HG02981 (cell line): ENCODE results near the gene CSMD2.

Source experiments
- ATAC-seq: cut with Tn5 transposase; IDR thresholded peaks from one replicate; pipeline ENCODE4 v1.9.1; 2021; ENCODE audit warnings: mild to moderate bottlenecking, moderate library complexity; ENCODE audit not compliant: unreplicated experiment

CSMD2 gene

DNA sequence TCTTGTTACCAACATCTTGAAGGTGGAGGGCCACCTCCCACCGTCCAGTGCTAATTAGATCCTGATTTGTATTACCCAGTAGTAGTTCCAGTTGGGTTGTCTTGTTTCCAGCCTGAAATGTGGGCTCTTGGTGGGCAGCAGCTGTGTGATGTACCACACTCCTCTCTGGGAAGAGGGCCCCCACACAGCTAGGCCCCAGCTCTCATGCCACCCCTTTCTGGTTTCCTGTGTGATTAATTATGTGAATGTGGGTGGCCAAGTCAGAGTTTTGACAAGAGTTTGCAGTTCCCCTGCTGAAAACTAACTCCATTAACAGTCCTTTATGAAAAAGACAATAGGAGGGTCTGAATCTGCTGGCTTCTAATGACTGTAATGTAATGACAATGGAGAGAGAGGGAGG lies 297.3 kb downstream of the CSMD2 start:
- no peak for ATAC-seq

DNA sequence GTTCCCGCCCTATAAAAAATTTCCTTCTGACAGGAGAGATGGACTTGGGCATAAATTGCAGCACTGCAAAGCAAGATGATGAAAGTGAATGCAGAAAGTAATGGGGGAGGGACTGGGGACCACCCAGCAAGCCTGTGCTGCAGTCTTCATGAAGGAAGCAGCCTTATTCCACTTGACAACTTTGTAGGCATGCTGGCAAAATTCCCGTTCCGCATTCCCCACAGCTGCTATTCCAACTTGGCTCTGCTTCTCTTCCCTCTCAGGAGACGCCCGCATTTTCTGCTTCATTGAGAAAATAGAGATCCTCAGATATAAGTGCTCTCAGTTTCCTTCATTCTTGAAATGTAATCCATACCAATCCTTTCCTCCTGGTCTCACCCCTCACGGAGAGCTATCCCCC lies 298.7 kb downstream of the CSMD2 start:
- no peak for ATAC-seq

DNA sequence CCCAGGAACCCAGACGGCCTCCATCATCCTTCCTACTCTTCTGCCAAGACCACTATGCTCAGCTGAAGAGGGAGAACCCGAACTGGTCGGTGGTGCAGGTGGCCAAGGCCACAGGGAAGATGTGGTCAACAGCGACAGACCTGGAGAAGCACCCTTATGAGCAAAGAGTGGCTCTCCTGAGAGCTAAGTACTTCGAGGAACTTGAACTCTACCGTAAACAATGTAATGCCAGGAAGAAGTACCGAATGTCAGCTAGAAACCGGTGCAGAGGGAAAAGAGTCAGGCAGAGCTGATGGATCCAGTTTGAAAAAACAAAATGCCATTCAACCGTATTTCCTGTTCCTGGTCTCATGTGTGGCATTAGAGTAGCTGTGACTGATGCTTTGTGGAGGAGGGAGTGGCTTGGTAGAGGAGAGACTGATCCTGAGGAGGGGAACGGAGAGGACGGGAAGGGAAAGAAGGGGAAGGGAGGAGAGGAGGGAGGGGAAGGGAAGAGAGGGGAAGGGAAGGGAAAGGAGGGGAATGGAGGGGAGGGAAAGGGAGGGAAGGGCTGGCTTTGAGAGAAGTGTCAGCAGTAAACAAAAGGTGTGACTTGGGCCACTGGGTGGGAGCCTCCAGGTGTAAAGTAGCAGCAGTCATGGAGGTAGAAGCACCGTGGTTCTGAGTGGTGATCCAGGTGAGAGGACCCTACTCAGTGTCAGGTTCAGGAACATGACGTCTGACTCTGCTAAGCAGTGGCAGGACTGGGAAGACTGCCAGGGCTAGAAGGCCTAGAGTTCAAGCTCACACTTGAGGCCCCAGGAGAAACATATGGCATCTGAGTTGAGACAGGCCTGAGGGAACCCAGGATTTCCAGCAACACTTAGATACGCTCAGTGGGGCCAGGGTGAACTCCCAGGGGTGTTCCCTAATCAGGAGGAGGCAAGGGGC lies 300.3 kb downstream of the CSMD2 start:
- no peak for ATAC-seq

DNA sequence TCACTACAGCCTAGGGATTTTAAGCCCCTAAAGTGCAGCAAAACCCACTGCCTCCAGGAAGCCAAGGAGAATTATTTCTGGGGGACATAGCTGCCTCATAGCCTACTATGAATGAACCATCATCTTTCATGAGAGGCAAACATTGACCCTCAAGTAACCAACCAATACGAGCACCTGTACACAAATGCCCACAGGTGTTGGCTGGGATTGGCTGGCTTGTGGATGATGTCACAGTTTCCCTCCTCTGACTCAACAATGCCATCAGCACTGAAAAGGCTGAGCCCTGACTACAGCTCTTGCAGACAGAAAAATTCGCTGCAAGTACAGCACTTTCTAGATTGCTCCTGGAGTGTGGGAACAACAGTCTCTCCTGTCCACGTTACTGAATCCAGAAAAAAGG lies 301.3 kb downstream of the CSMD2 start, which contains the start of gene HMGB4:
TSS of gene HMGB4 (plus strand) at position 301 of the 400 bp plus-strand sequence. CDS start 113 bp downstream, outside the sequence.
- ATAC-seq: no peak

DNA sequence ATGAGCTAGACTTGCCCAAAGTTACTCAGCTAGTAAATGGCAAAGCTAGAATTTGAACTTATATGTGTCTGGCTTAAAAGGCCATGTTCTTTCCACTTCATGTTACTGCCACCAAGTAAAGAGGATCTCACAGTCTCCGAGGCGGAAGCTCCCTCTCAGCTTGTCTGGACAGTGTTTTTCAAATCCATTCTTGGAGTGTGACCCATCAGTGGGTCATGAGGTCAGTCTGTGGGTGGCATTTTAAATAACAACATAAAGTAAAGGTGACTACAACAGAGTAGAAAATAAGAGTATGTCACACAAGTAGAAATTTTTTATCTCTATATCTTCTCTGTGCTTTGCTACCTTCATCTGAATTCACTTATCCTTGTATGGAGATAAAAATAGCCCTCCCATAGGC lies 304.4 kb downstream of the CSMD2 start:
- no peak for ATAC-seq

DNA sequence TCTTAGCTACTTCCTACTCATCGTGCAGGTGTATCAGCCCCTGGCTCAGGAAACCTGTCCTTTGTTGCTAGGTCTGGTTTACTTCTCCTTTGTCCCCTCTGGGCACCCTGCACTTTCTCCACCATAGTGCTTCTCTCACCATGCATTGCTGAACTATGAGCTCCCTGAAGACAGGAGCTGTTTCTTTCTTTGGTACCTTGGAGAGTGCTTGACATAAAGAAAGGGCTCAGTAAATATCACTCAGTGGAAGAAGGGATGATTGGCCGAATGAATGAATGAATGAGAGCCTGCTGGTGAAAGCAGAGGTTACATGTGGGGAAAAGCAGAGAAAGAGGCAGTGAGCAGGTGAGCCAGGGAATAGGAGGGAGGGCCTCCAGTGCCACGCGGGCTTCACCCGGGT lies 310.9 kb downstream of the CSMD2 start:
- no peak for ATAC-seq

DNA sequence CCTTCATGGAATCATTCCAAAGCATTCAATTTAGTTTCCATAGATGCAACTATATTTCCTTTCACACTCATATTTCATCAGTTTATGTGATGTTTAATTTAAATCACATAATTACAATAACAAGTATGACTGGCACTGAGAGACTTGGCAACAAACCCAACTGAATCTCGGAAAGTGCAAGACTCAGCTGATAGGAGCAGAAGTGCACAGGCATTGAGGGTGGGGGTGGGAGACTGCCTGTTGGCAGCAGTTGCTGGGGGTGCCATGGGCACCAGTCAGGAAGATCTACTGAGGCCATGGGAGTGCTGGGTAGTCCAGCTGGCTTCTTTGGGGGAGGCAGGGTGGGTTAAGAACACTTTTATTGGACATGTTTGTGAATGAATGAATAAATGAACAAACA lies 311.6 kb downstream of the CSMD2 start:
- ATAC-seq: no peak

DNA sequence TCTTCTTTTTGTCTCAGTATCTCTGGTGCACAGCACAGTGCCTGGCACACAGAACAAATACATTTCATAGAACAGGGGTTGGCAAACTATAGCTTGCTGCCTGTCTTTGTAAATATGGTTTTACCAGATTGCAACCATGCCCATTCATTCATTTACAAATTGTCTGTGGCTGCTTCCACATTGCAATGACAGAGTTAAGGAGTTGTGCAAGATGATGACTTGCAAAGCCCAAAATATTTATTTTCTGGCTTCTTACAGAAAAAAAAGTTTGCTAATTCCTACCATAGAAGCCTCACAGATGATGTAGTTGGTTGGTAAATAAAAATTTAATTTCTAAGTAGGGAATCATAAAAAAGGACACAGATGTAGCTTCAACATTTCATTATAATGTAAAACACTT lies 312.3 kb downstream of the CSMD2 start:
- ATAC-seq: no peak

DNA sequence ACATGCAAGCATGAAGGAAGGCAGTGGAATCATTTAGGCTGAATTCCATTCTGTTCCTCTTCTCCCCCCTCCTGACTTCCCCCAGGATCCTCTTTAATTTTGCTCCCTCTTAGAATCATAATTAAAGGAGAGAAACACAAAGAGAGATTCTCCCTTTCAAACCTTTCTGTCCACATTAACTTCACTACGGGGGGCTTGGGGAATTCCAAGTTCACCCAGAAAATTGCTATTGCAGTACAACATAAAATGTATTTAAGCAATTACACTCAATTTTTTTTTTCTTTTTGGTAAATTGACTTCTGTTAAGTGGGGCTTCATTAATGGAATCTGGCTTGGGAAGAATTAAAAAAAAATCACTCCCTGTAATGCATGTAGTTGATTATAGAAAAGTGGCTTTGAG lies 314.5 kb downstream of the CSMD2 start:
- no peak for ATAC-seq

DNA sequence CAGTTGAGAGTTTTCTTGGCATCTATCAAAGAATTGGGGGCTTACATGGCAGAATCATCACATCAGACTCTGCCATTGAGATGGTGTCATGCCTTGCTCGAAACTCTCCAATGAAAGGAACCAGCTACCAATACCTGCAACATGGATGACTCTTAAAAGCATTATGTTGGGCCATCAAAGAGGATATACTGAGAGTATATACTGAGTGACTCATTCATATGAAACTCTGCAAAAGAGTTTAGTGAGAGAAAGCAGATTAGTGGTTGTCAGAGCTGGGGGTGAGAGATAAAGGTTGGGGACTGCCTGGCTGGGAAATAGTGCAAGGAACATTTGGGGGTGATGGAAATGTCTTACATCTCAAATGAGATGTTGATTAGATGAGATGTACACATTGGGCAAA lies 315.8 kb downstream of the CSMD2 start:
- no peak for ATAC-seq

DNA sequence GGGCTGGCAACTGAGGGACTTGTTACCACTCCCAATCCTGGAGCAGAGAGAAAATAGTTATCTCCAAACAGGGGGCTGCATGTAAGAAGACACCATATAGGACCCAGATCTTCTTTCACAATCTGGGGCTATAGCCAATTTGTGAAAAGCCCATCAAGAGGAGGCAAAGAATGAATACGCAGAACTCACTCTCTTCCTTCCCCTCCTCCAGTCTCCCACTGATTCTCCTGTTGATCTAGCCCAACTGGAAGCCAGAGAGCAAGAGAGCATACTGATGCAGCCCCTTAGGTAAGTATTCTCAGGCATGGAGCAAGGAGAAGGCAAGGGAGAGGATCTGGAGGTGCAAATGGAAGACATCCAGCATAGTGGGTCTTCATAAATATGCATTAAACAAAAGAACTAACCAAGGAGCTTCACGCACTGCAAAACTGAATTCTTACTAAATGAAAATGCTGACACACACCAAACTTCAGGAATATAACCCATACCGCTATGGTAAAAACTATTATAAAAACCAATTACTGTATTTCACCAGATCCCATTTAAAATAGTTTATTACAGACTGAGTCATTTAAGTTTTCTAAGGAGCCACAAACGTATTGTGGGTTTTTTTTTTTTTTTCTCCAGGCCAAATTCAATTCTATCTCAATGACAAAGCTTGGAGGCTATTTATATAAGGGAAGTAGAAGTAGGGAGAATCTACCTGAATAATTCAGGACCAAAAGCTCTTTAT lies 316.7 kb downstream of the CSMD2 start:
- ATAC-seq: no peak

DNA sequence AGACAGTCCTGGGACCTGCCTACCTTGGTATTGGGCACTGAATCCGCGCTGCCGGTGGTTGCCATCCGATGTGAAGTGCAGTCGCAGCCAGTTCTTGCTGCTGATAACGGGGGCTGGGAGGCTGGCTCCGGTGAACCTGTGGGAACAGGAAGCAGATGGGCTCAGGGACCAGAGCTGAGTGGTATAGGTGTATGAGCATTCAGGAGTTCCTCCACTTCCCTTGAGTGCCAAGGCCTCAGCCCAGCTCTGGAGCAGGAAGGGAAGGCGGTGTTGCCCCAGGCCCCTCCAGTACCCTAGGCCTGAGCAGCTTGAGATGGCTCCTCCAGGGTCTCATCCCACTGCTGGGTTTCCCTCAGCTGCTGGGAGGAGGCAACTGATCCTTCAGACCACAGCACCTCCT lies 318.2 kb downstream of the CSMD2 start:
- no peak for ATAC-seq

DNA sequence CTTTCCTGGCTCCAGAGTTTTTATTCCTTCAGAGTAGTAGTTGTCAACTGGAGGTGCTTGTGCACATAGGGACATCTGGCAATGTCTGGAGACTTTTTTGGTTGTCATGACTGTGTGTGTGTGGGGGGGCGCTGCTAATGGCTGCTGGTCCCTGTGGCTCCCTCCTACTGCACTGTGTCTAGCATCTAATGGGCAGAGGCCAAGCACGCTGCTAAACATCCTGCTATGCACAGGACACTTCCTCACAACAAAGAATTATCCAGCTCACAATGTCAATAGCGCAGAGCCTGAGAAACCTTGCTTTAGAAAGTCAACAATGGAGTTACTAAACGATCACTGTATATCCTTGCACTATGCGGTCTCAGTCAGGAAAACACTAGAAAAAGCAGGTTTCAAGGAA lies 320.9 kb downstream of the CSMD2 start:
- no peak for ATAC-seq

DNA sequence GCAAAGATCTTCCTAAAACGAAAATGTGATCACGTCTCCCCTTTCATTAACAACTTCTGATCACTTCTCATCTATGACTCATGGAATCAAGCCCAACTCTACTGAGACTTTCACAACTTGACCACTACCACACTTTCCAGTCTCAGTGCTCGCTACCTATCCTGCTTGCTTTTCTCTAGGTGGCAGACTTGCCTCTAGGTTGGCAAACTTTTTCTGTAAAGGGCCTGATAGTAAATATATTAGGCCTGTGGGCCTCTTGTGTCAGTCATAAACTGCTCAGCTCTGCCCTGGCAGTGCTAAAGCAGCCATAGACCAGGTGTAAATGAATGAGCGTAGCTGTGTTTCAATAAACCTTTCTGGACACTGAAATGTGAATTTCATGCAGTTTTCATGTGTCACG lies 322.7 kb downstream of the CSMD2 start:
- ATAC-seq: no peak

DNA sequence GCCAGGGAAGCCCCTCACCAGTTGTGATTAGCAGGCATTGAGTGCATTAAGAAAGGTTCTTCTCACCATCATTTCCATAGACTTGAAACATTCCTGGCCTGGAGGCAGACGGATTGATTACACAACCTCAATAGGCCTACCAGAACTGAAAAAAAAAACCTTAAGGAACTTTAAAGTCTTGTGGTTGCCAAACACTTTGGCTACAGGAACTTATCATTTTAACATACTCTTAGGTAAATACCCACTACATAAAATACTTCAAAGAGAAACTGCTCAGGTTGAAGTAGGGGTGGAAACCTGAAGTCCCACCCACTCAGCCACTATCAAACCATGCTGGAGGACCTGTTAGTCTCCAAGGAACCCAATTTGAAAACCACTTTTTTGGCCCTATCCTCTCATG lies 323.5 kb downstream of the CSMD2 start:
- ATAC-seq: no peak

DNA sequence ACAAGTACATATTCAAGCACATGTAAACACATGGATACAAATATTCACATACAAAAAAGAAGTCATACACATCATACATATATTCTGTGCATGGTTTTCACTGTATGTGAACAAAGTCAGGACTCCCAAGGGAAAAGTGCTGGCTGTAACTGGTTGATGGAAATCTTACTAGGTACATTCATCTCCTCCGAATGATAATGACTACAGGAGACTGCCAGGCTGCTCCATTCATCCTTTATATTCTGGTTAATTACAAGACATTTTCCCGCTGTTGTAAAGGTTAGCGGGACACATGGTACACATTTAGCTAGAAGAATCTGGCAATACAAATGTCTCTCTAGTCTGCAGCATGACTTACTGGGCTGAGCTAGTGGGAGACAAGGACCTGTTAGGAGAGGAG lies 327.4 kb downstream of the CSMD2 start:
- ATAC-seq: no peak

DNA sequence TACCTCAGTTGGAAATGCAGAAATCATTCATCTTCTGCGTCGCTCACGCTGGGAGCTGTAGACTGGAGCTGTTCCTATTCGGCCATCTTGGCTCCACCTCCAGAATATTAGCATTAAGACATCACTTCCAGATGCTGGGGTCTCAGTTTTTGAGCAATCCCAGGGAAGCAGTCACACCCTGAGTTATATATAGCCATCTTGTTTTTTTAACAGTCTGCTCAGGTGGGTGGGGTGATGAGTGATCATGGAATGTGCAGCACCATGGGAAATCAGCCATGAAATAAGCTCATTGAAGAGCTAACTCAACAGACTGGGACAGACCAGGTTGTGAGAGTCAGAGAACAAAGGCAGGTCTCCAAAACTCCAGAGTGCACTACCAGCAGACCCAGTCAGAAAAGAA lies 328.1 kb downstream of the CSMD2 start:
- ATAC-seq: no peak

DNA sequence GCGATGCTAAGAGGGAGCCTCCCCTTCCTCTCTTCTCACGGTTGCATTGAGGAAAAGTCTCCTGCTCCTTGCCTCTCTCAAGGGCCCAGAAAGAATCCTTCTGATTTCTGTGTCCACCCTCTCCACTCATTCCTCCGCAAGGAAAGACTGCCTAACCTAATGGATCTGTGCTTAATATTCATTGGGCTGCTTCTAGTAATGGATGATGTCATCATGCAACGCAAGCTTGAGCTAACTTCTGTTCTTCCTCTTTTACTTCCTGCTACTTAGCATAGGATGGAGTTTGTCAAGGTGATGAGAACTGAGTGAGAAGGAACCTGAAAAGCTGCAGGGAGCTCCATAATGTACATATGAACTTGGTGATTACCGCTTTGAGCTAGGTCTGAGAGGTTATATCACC lies 336.4 kb downstream of the CSMD2 start:
- ATAC-seq: no peak

DNA sequence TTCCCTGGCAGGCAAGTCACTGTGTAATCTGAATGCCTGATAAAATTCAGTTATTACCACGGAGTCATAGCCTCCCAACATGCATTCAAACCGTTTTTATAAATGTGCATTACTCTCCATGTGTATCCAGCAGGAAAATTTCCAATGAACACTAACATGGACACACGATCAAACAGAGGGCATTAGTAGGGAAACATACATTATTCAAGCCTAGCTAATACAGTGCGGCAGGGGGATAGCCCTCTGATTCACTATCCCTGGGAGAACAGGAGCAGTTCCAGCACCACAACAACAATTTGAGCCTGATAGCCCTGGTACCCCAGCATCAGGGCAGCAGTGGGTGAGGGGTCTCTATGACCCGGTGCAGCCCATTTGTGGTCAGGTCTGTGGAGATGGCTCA lies 337.0 kb downstream of the CSMD2 start:
- no peak for ATAC-seq

DNA sequence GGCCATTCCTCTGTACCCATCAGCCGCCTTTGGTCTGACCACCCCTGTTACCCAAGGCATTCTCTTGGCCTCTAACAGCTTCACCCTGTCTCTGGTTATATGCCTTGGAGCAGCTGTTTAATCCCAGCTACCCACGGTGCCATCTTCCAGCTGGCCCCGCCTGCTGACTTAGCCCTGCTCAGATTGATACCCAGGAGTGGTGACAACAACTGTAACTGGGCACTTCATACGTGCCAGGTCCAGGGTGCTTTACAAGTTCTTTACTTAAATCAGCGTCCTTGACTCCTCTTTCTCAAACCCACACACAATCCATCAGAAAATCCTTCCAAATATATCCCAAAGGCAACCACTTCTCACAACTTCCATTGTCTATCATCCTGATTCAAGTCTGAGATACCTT lies 338.3 kb downstream of the CSMD2 start:
- ATAC-seq: no peak

DNA sequence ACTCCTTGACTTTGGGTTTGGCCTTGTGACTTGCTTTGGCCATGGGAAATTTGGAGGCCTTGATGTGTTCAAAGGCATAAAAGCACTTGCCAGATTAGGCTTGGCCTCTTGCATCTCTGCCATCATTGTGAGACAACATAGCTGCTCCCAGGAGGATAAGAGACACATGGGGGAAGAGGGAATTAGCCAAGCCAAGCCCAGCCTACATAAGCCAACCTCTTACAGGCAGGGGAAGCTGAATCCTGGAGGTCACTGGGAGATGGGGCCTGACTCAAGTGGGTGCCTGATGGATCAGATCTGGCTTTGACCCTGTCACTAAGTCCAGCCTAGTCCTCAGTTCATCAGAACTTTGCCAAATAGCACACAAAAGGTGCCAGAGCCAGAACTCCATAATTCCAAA lies 338.7 kb downstream of the CSMD2 start:
- ATAC-seq: no peak

DNA sequence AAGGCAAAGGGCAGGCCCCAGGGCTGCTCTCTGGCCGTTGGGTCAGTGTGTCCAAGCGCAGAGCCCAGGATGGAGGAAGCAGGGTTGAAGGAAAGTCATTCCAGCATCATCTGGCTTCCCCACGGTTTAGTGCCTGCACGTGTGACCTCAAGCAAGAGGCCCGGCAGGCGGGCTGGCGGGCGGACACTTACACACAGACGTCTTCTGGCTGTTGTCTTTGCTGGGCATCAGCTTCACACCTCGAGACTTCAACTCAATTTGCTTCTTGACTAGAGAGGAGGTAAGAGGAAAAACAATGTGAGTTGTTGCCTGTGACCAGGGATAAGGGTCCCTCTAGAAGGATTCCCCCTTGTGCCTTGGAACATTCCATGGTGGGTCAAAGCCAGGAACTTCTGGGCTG lies 339.5 kb downstream of the CSMD2 start:
- ATAC-seq: no peak
